Endometrial microvascular endothelial cells (primary cell): ENCODE data around the gene SP3. TPM values are rescaled to one million over a fixed set of nuclear protein-coding genes. Genes with fewer than 3 reads are reported as not detected.

Source experiments
- in situ Hi-C: cut with HindIII; loops from 2 replicates; pipeline ENCODE4 v1.10.0; 2017; ENCODE audit warnings: low sequenced_read_pairs, low pct_unique_long_range_greater_than_20kb; ENCODE audit errors: inconsistent ontology term
- total RNA-seq: library from RNA; depleted of rRNA; stranded (reverse); fragments of >200 nt; gene quantifications from one replicate; pipeline ENCODE4 v1.2.3, GENCODE V29; 2015; ENCODE audit errors: inconsistent ontology term

The SP3 gene
- total RNA-seq, 1 donor from 2014 or later = 56.4 TPM

GRCh38 chr2:173998386-173998785 lies 33.2 kb upstream of the SP3 start:
- in situ Hi-C loops = no loop called here

DNA sequence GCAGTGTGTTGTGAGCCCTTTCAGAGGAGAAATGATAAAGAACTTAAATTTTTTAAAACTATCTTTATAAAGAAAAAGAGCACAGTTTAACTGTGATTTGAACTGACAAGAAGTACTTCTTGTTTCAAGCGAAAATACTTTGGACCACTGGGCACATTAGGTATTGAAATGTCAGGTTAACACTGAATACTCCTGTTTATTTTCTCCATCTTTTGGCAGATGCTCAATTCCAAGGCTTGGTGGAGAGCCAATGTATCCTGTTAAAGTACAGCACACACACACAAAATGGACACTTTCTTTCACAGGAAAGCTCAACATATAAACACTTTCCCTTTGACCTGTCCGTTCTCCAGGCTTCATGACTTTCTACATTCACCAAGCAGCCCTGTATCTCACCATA lies 32.6 kb upstream of the SP3 start:
- in situ Hi-C loops = no loop called here

DNA sequence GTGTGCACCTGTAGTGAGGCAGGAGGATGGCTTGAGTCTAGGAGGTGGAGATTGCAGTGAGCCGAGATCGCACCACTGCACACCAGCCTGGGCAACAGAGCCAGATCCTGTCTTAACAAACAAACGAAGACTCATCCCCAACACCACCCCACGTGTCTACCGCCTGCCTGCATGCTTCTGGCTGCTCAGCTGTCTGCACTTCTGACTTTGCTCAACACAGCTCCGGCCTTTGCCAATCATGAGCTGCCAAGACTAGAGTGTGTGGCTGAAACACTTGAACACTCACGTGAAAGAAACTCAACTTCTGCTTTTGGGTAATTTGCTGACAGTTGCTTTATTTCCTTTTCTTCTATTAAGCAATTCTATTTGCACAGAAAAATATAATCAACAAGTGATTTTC lies 32.1 kb upstream of the SP3 start:
- in situ Hi-C loops = no loop called here

DNA sequence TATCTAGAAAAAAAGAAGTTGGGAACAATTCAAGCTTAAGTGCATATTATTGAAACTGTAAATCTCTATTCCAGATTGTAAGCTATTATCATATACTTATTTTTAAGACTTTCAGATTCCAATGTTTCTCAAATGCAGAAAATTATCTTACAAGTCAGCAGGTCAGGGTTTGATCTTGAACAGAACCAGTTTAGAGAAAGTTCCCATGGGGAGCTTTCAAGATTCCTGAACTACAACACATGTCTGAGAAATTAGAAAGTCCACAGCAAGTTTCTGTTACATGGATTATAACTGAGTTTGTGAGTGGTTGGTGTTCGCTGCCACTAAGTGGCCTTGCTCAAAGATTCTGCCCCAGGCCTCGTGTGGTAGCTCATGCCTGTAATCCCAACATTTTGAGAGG lies 31.6 kb upstream of the SP3 start:
- in situ Hi-C loops = no loop called here

- in situ Hi-C loops = no loop called here
Observed at GRCh38 chr2:173993459-173993858, 28.3 kb upstream of the SP3 start.

DNA sequence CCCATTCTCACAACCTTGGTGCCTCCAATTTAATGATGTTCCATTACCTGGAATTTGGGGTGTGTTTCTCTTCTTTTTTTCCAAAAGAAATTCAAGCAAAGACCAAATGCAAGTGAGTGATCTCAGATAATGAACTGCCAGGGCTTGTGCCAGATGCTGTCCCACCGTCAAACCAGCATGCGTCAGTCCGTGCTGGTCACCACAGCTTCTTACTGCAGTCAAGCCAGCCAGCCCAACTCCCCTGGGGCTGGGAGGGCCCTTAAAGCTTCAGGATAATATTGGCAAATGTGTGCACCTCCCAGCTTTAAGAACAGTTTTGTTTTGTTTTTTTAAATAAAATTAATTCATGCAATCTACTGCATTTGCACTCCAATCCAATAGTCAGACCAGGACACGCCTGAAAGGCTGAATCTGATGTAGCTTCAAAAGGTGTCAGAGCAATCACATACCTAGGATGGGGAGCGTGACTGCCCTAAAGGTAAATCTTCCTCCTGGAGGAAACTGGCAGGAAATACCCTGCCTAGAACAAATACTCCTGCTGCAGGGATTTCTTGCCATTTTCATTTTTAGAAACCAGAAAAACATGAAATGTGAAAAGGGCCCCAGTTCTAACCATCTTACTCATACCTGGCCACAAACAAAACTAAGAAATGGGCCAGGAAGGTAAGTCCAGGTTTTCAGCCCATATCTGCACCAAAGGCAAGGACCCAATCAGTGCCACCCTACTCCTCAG lies 26.8 kb upstream of the SP3 start:
- in situ Hi-C loops = no loop called here

DNA sequence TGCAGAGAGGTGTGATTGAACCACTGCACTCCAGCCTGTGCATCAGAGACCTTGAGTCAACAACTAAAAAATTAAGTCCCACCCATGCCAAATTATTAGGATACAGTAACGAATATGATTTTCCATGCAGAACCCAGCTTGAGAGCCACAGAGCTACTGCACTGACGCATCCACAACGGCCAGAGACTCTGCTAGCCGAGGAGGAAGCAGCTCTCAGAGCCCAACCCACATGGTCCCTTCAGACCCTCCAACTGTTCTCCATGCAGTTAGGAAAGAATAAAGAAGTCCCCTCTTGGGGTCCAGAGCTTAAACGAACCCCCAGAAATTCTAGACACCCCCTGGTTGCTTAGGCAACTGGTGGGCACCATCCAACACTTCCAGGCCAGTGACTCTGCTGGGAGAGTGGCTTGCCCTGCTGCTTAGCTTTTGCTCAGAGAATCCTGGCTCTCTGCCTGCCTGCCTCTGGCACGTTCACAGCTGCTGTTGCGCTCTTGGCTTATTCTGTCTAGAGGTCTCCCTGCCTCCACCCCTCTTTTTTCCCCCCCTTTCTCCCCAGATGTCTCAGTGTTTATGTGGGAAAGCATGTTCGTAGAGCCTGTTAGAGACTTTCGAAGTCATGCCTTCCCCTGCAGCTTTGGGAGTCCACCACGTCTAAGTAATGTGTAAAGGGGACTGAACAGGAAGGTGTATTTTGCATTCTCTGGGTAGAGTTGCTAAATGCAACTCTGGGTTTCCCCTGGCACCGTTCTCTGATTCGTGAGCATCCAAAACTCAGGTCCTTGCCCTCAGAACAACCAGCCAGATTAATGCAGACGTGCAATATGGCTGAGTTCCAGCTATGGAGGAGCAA lies 26.0 kb upstream of the SP3 start:
- in situ Hi-C loops = no loop called here

DNA sequence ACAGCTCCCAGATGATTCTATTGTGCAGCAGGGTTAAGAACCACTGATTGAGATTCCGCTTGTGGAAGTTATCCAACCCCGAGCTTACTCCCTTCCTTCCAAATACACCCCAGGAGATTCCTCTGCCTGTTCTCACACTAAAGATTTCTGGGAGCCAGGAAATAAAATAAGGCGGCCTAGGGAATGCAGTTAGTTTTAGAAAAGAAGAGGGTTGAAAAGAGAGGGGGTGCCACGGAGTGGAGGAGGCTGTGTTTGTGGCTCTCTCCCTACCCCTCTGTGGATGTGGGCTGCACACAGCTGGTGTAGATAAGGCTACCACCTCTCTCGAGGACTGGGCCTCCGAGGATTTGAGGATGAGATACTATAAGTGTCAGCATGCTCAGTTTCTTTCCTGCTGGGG lies 25.1 kb upstream of the SP3 start:
- in situ Hi-C loops = no loop called here

- in situ Hi-C loops = no loop called here
Observed at GRCh38 chr2:173989884-173990215, 24.7 kb upstream of the SP3 start.

- in situ Hi-C loops = no loop called here
Observed at GRCh38 chr2:173989160-173989883, 24.1 kb upstream of the SP3 start.

DNA sequence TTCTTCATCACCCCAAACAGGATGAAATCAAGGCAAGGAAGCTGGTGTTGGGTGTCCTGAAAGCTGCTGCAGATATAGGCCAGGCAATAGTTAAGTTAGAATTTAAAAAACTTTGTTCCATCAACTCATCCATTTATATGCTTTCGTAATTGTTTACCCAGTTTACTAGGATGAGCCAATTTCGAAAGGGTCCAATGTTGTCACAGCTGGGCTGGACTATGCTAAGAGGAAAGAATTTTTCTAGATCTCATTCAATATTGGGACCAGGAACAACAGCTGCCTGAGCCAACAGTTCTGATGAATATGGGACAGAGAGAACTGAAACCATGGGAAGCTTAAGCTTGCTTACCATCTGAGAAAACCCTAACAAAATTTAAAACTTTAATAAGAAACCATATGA lies 21.6 kb upstream of the SP3 start:
- in situ Hi-C loops = no loop called here

GRCh38 chr2:173985605-173985992 lies 20.4 kb upstream of the SP3 start:
- in situ Hi-C loops = no loop called here

- in situ Hi-C loops = no loop called here
Observed at GRCh38 chr2:173984866-173985604, 19.9 kb upstream of the SP3 start.

GRCh38 chr2:173983391-173983871 lies 18.3 kb upstream of the SP3 start:
- in situ Hi-C loops = no loop called here

DNA sequence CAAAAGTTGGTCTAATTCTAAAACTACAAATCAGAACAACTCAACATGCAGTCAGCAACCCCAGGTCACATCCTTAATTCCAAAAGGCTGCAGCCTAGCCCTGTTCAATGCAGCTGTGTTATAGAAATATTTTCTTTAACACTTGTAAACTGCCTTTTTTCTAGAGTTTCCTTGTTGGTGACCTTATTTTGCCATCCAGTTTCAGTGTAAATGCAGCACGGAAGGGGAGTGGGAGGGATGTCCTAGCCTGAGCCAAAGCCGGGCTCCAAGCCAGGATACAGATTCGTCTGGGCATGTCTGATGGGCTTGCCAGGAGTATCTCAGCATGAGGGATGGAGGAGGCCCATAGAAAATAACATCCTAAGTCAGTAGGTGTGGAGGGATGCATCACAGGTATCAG lies 17.7 kb upstream of the SP3 start:
- in situ Hi-C loops = no loop called here

- in situ Hi-C loops = no loop called here
Observed at GRCh38 chr2:173982182-173982714, 17.1 kb upstream of the SP3 start.

- in situ Hi-C loops = no loop called here
Observed at GRCh38 chr2:173981520-173981919, 16.3 kb upstream of the SP3 start.

GRCh38 chr2:173979751-173980351 lies 14.7 kb upstream of the SP3 start:
- in situ Hi-C loops = no loop called here
